ENCODE measurements around the gene RIMS4. TPM values are rescaled to one million over a fixed set of nuclear protein-coding genes. Genes with fewer than 3 reads are reported as not detected.

The RIMS4 gene
- total RNA-seq, 2 donors from 2014 or later = 0.13 TPM; not detected in 1

GRCh38 chr20:44814937-44815336 is 4.6 kb upstream of the RIMS4 start:
- ATAC-seq (replicated peaks) = no peak
- Mint-ChIP-seq H3K4me3 (no peak overlapping the region), H3K27ac (no peak overlapping the region), H3K36me3 (ENCODE audit: low read depth) (no peaks in the 10 kb centered on the region), H3K9me3 (no peaks in the 10 kb centered on the region), H3K4me1 (no peaks in the 10 kb centered on the region), H3K27me3 (peaks cover 26% of the 10 kb centered on the region)

GRCh38 chr20:44811150-44811685 is 872 bp upstream of the RIMS4 start:
- Mint-ChIP-seq H3K4me1 (no peaks in the 10 kb centered on the region), H3K27ac (no peak overlapping the region), H3K36me3 (ENCODE audit: low read depth) (peaks cover 6% of the 10 kb centered on the region), H3K9me3 (no peaks in the 10 kb centered on the region), H3K4me3 (peak overlapping the region; percentile 42), H3K27me3 (peaks cover 54% of the 10 kb centered on the region)
- ATAC-seq (replicated peaks) = no peak

GRCh38 chr20:44810061-44810390 is 320 bp downstream of the RIMS4 start:
- H3K36me3 Mint-ChIP-seq (ENCODE audit: low read depth) = peaks cover 6% of the 10 kb centered on the region
- no peak overlapping the region for H3K27ac Mint-ChIP-seq
- H3K4me1 Mint-ChIP-seq = no peaks in the 10 kb centered on the region
- H3K9me3 Mint-ChIP-seq = no peaks in the 10 kb centered on the region
- no peak for ATAC-seq (replicated peaks)
- H3K27me3 Mint-ChIP-seq = peaks cover 54% of the 10 kb centered on the region
- H3K4me3 Mint-ChIP-seq = no peak overlapping the region

- H3K27me3 Mint-ChIP-seq = peaks cover 58% of the 10 kb centered on the region
- no peak for ATAC-seq (replicated peaks)
- peak overlapping the region; percentile 50 for H3K4me3 Mint-ChIP-seq
- peaks cover 6% of the 10 kb centered on the region for H3K36me3 Mint-ChIP-seq (ENCODE audit: low read depth)
- H3K27ac Mint-ChIP-seq = no peak overlapping the region
- H3K9me3 Mint-ChIP-seq = no peaks in the 10 kb centered on the region
- no peaks in the 10 kb centered on the region for H3K4me1 Mint-ChIP-seq
Observed at GRCh38 chr20:44809380-44810060, 826 bp downstream of the RIMS4 start.

GRCh38 chr20:44807684-44808056 is 2.7 kb downstream of the RIMS4 start:
- Mint-ChIP-seq H3K4me1 (no peaks in the 10 kb centered on the region), H3K27ac (no peak overlapping the region), H3K9me3 (no peaks in the 10 kb centered on the region), H3K4me3 (no peak overlapping the region), H3K36me3 (ENCODE audit: low read depth) (peaks cover 6% of the 10 kb centered on the region), H3K27me3 (peaks cover 58% of the 10 kb centered on the region)
- ATAC-seq (replicated peaks) = no peak

GRCh38 chr20:44807051-44807683 is 3.2 kb downstream of the RIMS4 start:
- Mint-ChIP-seq H3K27ac (no peak overlapping the region), H3K27me3 (peaks cover 56% of the 10 kb centered on the region), H3K4me1 (no peaks in the 10 kb centered on the region), H3K36me3 (ENCODE audit: low read depth) (peaks cover 6% of the 10 kb centered on the region), H3K9me3 (no peaks in the 10 kb centered on the region), H3K4me3 (no peak overlapping the region)
- ATAC-seq (replicated peaks) = no peak

- no peak for ATAC-seq (replicated peaks)
- Mint-ChIP-seq H3K4me1 (no peaks in the 10 kb centered on the region), H3K36me3 (ENCODE audit: low read depth) (peaks cover 6% of the 10 kb centered on the region), H3K4me3 (no peak overlapping the region), H3K27me3 (peaks cover 52% of the 10 kb centered on the region), H3K27ac (no peak overlapping the region), H3K9me3 (no peaks in the 10 kb centered on the region)
Observed at GRCh38 chr20:44805979-44806620, 4.2 kb downstream of the RIMS4 start.

GRCh38 chr20:44805335-44805978 is 4.9 kb downstream of the RIMS4 start:
- Mint-ChIP-seq H3K9me3 (no peaks in the 10 kb centered on the region), H3K36me3 (ENCODE audit: low read depth) (peaks cover 6% of the 10 kb centered on the region), H3K4me3 (no peak overlapping the region), H3K4me1 (no peaks in the 10 kb centered on the region), H3K27ac (no peak overlapping the region), H3K27me3 (peaks cover 47% of the 10 kb centered on the region)
- no peak for ATAC-seq (replicated peaks)

GRCh38 chr20:44803383-44803941 is 6.9 kb downstream of the RIMS4 start:
- ATAC-seq (replicated peaks) = no peak
- Mint-ChIP-seq H3K4me3 (no peak overlapping the region), H3K27ac (no peak overlapping the region), H3K9me3 (no peaks in the 10 kb centered on the region), H3K36me3 (ENCODE audit: low read depth) (no peaks in the 10 kb centered on the region), H3K27me3 (peaks cover 35% of the 10 kb centered on the region), H3K4me1 (no peaks in the 10 kb centered on the region)

GRCh38 chr20:44802702-44803101 is 7.6 kb downstream of the RIMS4 start:
- H3K36me3 Mint-ChIP-seq (ENCODE audit: low read depth) = no peaks in the 10 kb centered on the region
- no peaks in the 10 kb centered on the region for H3K4me1 Mint-ChIP-seq
- H3K27ac Mint-ChIP-seq = no peak overlapping the region
- no peak overlapping the region for H3K4me3 Mint-ChIP-seq
- peaks cover 27% of the 10 kb centered on the region for H3K27me3 Mint-ChIP-seq
- no peak for ATAC-seq (replicated peaks)
- no peaks in the 10 kb centered on the region for H3K9me3 Mint-ChIP-seq

- no peaks in the 10 kb centered on the region for H3K4me1 Mint-ChIP-seq
- H3K4me3 Mint-ChIP-seq = no peak overlapping the region
- no peak overlapping the region for H3K27ac Mint-ChIP-seq
- no peak for ATAC-seq (replicated peaks)
- H3K9me3 Mint-ChIP-seq = no peaks in the 10 kb centered on the region
- H3K36me3 Mint-ChIP-seq (ENCODE audit: low read depth) = no peaks in the 10 kb centered on the region
- H3K27me3 Mint-ChIP-seq = peaks cover 15% of the 10 kb centered on the region
Observed at GRCh38 chr20:44800391-44801046, 9.8 kb downstream of the RIMS4 start.

- peaks cover 13% of the 10 kb centered on the region for H3K27me3 Mint-ChIP-seq
- no peak for ATAC-seq (replicated peaks)
- no peak overlapping the region for H3K4me3 Mint-ChIP-seq
- H3K9me3 Mint-ChIP-seq = no peaks in the 10 kb centered on the region
- H3K27ac Mint-ChIP-seq = no peak overlapping the region
- H3K36me3 Mint-ChIP-seq (ENCODE audit: low read depth) = no peaks in the 10 kb centered on the region
- H3K4me1 Mint-ChIP-seq = no peaks in the 10 kb centered on the region
Observed at GRCh38 chr20:44799691-44800090, 10.7 kb downstream of the RIMS4 start.

- no peak for ATAC-seq (replicated peaks)
- Mint-ChIP-seq H3K27ac (no peak overlapping the region), H3K9me3 (no peaks in the 10 kb centered on the region), H3K4me3 (no peak overlapping the region), H3K4me1 (no peaks in the 10 kb centered on the region), H3K36me3 (ENCODE audit: low read depth) (no peaks in the 10 kb centered on the region), H3K27me3 (peaks cover 4% of the 10 kb centered on the region)
Observed at GRCh38 chr20:44796758-44797457, 13.4 kb downstream of the RIMS4 start.

Data from activated T-helper 17 cell treated with anti-CD3 and anti-CD28 coated beads, Interleukin-2, amount 50 U/mL, for 72 hours (primary cell).